ENCODE results near the gene TRIM2.
A peak's percentile ranks its signal among the peaks of the same experiment; 100 is the strongest.

- no peak for TF ChIP-seq CTCF (IDR thresholded peaks at IDR 0.05)
- peak in 1 of 2 donors; percentile 61 for TF ChIP-seq EP300 (IDR thresholded peaks at IDR 0.05)
These were observed 17.8 kb downstream of the TRIM2 start for GRCh38 chr4:153221783-153222706.

All from tibial nerve (tissue), 4 donors.